Measurements from ENCODE around the gene PDE4B.

GRCh38 chr1:66351478-66351877, 558.8 kb downstream of the PDE4B start:
- TF ChIP-seq CTCF (IDR thresholded peaks at IDR 0.05) (no peak), POLR2A (IDR thresholded peaks at IDR 0.05) (no peak)
